HG03039 (cell line): ENCODE data around the gene CHEK1.
"Not testable (repeated sequence)": the region's sequence is repeated elsewhere in the genome, so short reads cannot be mapped to it uniquely, and the experiment has no call there.

Source experiments
- ATAC-seq: cut with Tn5 transposase; IDR thresholded peaks from one replicate; pipeline ENCODE4 v1.9.1; 2021; ENCODE audit warnings: mild to moderate bottlenecking, moderate library complexity; ENCODE audit not compliant: unreplicated experiment

The CHEK1 gene

DNA sequence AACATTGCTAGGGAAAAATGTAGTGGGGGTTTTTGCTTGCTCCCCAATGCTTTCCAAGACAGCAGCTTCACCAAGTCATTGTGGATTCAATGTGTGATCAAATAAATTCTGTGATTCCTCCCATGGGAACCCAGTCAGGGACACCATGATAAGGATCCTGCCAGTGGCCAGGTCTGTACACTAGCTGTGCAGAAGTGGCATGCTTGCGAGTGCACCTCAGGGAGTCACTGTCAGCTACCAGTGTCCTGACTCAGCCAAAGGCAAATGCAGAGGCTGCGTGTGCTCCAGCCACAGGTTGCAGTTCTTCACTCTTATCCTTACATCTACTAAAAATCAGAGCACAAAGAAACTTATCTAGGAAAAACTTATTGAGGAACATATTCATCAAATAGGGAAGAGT, 65.0 kb downstream of the CHEK1 start:
- ATAC-seq, result no peak

GRCh38 chr11:125692887-125693286, 67.9 kb downstream of the CHEK1 start:
- ATAC-seq, result no peak

- no peak for ATAC-seq
These were observed 70.0 kb downstream of the CHEK1 start for GRCh38 chr11:125694951-125695350.

- no peak for ATAC-seq
These were observed 76.2 kb downstream of the CHEK1 start for GRCh38 chr11:125701018-125701610.

DNA sequence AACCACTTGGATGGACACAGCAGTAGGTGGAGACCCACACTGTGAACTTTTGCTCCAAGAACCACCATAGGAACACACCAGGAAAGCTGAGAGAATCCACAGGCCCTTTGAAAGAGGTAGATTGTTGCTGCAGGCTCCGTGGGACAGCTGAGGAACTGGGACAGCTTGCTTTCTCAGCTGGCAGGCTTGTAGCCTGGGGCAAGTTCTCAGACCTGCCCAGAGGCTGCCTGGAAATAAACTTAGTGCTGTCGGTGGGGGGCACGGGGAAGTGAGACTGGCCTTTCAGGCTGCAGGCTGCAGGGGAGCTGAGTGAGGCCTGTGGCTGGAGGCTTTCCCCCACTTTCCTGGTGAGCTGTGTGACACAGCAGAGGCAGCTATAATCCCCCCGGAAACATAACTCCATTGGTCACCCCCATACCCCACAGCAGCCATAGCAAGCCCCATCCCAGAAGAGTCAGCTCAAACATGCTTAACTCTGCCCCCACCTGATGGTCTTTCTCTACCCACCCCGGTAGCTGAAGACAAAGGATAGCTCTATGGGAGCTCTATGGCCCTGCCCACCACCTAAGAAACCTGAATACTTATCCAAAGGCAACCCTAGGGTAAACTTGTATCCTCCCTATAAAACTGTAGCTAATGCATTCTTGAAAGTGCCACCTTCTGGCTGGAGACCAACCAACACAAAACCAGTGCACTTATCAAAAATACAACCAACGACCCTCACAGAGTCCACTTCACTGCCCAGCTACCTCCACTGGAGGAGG, 77.1 kb downstream of the CHEK1 start:
- no peak for ATAC-seq

DNA sequence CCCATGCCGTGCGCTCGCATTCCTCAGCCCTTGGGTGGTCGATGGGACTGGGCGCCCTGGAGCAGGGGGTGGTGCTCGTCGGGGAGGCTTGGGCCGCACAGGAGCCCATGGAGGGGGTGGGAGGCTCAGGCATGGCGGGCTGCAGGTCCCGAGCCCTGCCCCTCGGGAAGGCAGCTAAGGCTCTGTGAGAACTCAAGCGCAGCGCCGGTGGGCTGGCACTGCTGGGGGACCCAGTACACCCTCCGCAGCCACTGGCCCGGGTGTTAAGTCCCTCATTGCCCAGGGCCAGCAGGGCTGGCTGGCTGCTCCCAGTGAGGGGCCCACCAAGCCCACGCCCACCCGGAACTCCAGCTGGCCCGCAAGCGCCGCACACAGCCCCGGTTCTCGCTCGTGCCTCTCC, 79.7 kb downstream of the CHEK1 start:
- not testable (repeated sequence) for ATAC-seq

GRCh38 chr11:125720781-125721180, 95.8 kb downstream of the CHEK1 start:
- ATAC-seq, result no peak

DNA sequence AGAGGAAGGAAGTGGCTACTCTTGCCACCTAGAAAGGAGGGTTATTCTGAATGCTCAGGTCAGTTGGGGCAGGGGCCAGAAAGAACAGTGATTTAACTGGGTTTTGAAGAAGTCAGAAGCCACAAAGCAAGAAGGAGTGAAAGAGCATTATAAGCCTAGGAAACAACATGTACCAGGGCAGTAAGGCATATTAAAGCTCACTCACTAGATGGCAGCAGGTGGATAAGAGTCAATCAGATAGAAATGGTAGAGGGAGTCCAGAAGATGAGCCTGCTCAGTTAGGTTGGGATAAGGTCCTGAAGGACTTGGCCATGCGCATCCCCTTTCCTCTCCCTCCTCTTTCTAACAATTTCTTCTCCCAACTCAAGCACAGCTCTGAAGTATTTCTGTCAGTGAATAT, 99.2 kb downstream of the CHEK1 start:
- ATAC-seq, result no peak
